WERI-Rb-1 (cell line): ENCODE results near the gene KANK4.
"Not testable (repeated sequence)": the region's sequence is repeated elsewhere in the genome, so short reads cannot be mapped to it uniquely, and the experiment has no call there.

Experiments
- DNase-seq: peaks from one replicate; pipeline ENCODE4 v3.0.0-alpha.2; 2020
- H3K27ac ChIP-seq: fragments of 250-450 bp; sonication (Bioruptor Pico); 2 replicates; pipeline ENCODE4 v1.5.1; 2020; ENCODE audit warnings: mild to moderate bottlenecking, moderate library complexity
- H3K27me3 ChIP-seq: fragments of 250-450 bp; sonication (Bioruptor Pico); 2 replicates; pipeline ENCODE4 v1.5.1; 2021; ENCODE audit warnings: mild to moderate bottlenecking, low read depth, moderate library complexity; ENCODE audit not compliant: insufficient read depth, severe bottlenecking
- H3K36me3 ChIP-seq: fragments of 250-450 bp; sonication (Bioruptor Pico); 2 replicates; pipeline ENCODE4 v1.5.1; 2020; ENCODE audit warnings: mild to moderate bottlenecking, moderate library complexity
- H3K4me3 ChIP-seq: 2 replicates; pipeline ENCODE4 v1.5.1; 2011; ENCODE audit warnings: low read depth, mild to moderate bottlenecking, control low read depth, low read length
- H3K9me3 ChIP-seq: fragments of 250-450 bp; sonication (Bioruptor Pico); 2 replicates; pipeline ENCODE4 v1.5.1; 2021; ENCODE audit warnings: mild to moderate bottlenecking, moderate library complexity; ENCODE audit not compliant: severe bottlenecking
- CTCF ChIP-seq: IDR thresholded peaks from 2 replicates; pipeline ENCODE4 v1.5.1; 2011; ENCODE audit warnings: low read depth, mild to moderate bottlenecking, control low read depth, inconsistent platforms, low read length

KANK4 gene

GRCh38 chr1:62227496-62227895 is 91.7 kb downstream of the KANK4 start:
- DNase-seq, result no peak
- TF ChIP-seq CTCF, result no peak
- Histone ChIP-seq H3K4me3 (no peak overlapping the region), H3K27ac (no peak overlapping the region), H3K27me3 (no peaks in the 10 kb centered on the region), H3K9me3 (no peaks in the 10 kb centered on the region), H3K36me3 (no peaks in the 10 kb centered on the region)

GRCh38 chr1:62224182-62224581 is 95.1 kb downstream of the KANK4 start:
- no peaks in the 10 kb centered on the region for H3K9me3 ChIP-seq
- no peak for TF ChIP-seq CTCF
- no peak for DNase-seq
- H3K36me3 ChIP-seq, result no peaks in the 10 kb centered on the region
- H3K4me3 ChIP-seq, result no peak overlapping the region
- no peaks in the 10 kb centered on the region for H3K27me3 ChIP-seq
- no peak overlapping the region for H3K27ac ChIP-seq

- no peak for TF ChIP-seq CTCF
Measured at GRCh38 chr1:62222321-62222720, 96.9 kb downstream of the KANK4 start.

DNA sequence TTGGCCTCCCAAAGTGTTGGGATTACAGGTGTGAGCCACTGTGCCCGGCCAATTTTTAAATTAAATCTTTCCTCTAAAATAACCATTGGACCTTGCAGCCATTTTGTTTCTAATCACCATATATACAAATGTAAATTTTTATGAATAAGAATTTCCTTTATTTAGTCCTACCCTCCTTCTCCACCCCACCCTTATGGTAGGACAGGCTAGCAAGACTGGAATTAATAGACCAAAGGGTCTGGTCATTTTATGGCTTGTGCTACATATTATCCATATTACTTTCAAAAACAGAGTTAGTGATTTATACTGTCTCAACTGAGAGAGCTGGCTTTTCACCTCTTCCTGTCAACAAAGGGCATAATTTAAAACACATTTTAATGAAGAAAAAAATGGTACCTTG is 98.1 kb downstream of the KANK4 start:
- no peak for DNase-seq
- Histone ChIP-seq H3K27me3 (no peaks in the 10 kb centered on the region), H3K36me3 (no peaks in the 10 kb centered on the region), H3K27ac (no peak overlapping the region), H3K4me3 (no peak overlapping the region), H3K9me3 (no peaks in the 10 kb centered on the region)
- TF ChIP-seq CTCF, result no peak

More at GRCh38 chr1:62222321-62222720, 96.9 kb downstream of the KANK4 start:
- Histone ChIP-seq H3K4me3 (no peak overlapping the region), H3K27me3 (no peaks in the 10 kb centered on the region), H3K27ac (no peak overlapping the region), H3K36me3 (no peaks in the 10 kb centered on the region), H3K9me3 (no peaks in the 10 kb centered on the region)
- DNase-seq, result no peak

DNA sequence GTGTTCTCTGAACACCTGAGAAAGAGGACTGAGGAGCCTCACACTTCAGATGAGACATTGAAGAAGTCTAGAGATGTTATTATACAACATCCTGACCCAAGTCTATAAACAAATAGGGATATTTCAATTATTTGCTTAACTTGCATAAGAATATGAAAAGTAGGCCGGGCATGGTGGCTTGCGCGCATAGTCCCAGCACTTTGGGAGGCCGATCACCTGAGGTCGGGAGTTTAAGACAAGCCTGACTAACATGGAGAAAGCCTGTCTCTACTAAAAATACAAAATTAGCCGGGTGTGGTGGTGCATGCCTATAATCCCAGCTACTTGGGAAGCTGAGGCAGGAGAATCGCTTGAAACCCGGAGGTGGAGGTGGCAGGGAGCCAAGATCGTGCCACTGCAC is 98.8 kb downstream of the KANK4 start:
- H3K27me3 ChIP-seq, DNase-seq, H3K27ac ChIP-seq, H3K36me3 ChIP-seq, H3K4me3 ChIP-seq, H3K9me3 ChIP-seq: not testable (repeated sequence)

DNA sequence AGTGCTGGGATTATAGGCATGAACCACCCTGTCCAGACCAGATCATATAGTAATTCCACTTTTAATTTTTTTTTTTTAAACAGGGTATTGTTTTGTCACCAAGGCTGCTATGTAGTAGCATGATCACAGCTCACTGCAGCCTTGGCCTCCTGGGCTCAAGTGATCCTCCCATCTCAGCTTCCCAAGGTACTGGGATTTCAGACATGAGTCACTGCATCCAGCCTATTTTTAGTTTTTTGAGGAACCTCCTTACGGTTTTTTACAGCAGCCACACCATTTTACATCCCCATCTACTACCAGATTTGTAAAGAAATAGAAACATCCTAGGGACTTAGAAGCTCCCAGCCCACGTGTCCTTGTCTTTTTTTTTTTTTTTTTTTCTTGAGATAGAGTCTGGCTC is 100.6 kb downstream of the KANK4 start:
- TF ChIP-seq CTCF, result no peak
- no peaks in the 10 kb centered on the region for H3K9me3 ChIP-seq
- no peaks in the 10 kb centered on the region for H3K27me3 ChIP-seq
- no peak overlapping the region for H3K4me3 ChIP-seq
- no peak overlapping the region for H3K27ac ChIP-seq
- H3K36me3 ChIP-seq, result no peaks in the 10 kb centered on the region
- no peak for DNase-seq
